ENCODE measurements around the gene ZNF2. TPM values are rescaled to one million over a fixed set of nuclear protein-coding genes. Genes with fewer than 3 reads are reported as not detected.

The ZNF2 gene
- total RNA-seq, 2 experiments from 2014 or later, result 0.53 TPM; not detected in 1

- Histone ChIP-seq H3K9me3 (ENCODE audit: control insufficient read depth in 1 of 2, insufficient read depth in 1 of 2, low read length in 2 of 2) (peaks cover 19 to 38% of the 10 kb centered on the region in 2 experiments), H3K27ac (ENCODE audit: low read depth in 1 of 2, low read length in 2 of 2) (no peak overlapping the region), H3K4me1 (ENCODE audit: insufficient read depth, low read length) (no peaks in the 10 kb centered on the region), H3K4me3 (ENCODE audit: low read length) (no peak overlapping the region), H3K27me3 (ENCODE audit: control insufficient read depth in 1 of 2, insufficient read depth in 2 of 2, low read length in 2 of 2) (no peaks in the 10 kb centered on the region), H3K36me3 (ENCODE audit: insufficient read depth, low read length) (peaks cover 45% of the 10 kb centered on the region)
- intact Hi-C loops (cut with DNase I, micrococcal nuclease), result no loop called here
- TF ChIP-seq, protein P1, sequence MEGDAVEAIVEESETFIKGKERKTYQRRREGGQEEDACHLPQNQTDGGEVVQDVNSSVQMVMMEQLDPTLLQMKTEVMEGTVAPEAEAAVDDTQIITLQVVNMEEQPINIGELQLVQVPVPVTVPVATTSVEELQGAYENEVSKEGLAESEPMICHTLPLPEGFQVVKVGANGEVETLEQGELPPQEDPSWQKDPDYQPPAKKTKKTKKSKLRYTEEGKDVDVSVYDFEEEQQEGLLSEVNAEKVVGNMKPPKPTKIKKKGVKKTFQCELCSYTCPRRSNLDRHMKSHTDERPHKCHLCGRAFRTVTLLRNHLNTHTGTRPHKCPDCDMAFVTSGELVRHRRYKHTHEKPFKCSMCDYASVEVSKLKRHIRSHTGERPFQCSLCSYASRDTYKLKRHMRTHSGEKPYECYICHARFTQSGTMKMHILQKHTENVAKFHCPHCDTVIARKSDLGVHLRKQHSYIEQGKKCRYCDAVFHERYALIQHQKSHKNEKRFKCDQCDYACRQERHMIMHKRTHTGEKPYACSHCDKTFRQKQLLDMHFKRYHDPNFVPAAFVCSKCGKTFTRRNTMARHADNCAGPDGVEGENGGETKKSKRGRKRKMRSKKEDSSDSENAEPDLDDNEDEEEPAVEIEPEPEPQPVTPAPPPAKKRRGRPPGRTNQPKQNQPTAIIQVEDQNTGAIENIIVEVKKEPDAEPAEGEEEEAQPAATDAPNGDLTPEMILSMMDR (IDR thresholded peaks at IDR 0.05), result no peak
- peaks cover 25% of the 10 kb centered on the region for H3K9me3 Mint-ChIP-seq
- H3K27ac Mint-ChIP-seq, result no peak overlapping the region
- H3K4me3 Mint-ChIP-seq, result no peak overlapping the region
- H3K4me1 Mint-ChIP-seq (ENCODE audit: low read depth), result no peaks in the 10 kb centered on the region
- DNase-seq (no peak), ATAC-seq (ENCODE audit: poor library complexity) (no peak)
- CTCF ChIA-PET, result no interaction called here
- POLR2A ChIA-PET, result no interaction called here
- H3K27me3 Mint-ChIP-seq, result no peaks in the 10 kb centered on the region
- peaks cover 82% of the 10 kb centered on the region for H3K36me3 Mint-ChIP-seq (ENCODE audit: low read depth)
Measured at GRCh38 chr2:95181774-95182173, 16.2 kb downstream of the ZNF2 start.

DNA sequence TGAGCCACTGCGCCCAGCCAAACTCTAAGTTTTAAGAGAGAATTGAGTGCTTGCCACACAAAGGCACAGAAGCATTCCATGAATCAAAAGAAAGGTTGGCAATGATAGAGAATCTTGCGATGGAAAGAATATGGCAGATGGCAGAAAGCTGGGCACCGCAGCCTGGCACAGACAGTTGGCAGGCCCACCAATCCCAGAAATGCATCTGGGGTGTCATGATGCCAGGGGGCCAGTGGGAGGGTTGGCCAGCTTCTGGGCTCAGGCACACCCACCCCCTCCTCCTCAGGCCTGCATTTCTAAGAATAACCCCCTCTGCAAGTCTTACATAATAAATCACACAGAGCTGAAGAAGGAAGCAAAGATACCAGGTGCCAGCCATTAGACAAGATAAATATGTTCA is 19.6 kb downstream of the ZNF2 start:
- Mint-ChIP-seq H3K27me3 (peaks cover 6% of the 10 kb centered on the region), H3K36me3 (ENCODE audit: low read depth) (peaks cover 49% of the 10 kb centered on the region), H3K27ac (no peak overlapping the region), H3K9me3 (peaks cover 17% of the 10 kb centered on the region), H3K4me3 (no peak overlapping the region), H3K4me1 (ENCODE audit: low read depth) (no peaks in the 10 kb centered on the region)
- Histone ChIP-seq H3K27ac (ENCODE audit: low read depth in 1 of 2, low read length in 2 of 2) (no peak overlapping the region), H3K4me1 (ENCODE audit: insufficient read depth, low read length) (no peaks in the 10 kb centered on the region), H3K9me3 (ENCODE audit: control insufficient read depth in 1 of 2, insufficient read depth in 1 of 2, low read length in 2 of 2) (peaks cover 19 to 33% of the 10 kb centered on the region in 2 experiments), H3K36me3 (ENCODE audit: insufficient read depth, low read length) (peaks cover 21% of the 10 kb centered on the region), H3K27me3 (ENCODE audit: control insufficient read depth in 1 of 2, insufficient read depth in 2 of 2, low read length in 2 of 2) (no peaks in the 10 kb centered on the region), H3K4me3 (ENCODE audit: low read length) (no peak overlapping the region)
- intact Hi-C loops (cut with DNase I, micrococcal nuclease), result no loop called here
- POLR2A ChIA-PET, result no interaction called here
- TF ChIP-seq, protein P1 (IDR thresholded peaks at IDR 0.05), result no peak
- CTCF ChIA-PET, result no interaction called here
- DNase-seq (no peak), ATAC-seq (ENCODE audit: poor library complexity) (no peak)

- no peaks in the 10 kb centered on the region for H3K4me1 Mint-ChIP-seq (ENCODE audit: low read depth)
- Histone ChIP-seq H3K27me3 (ENCODE audit: control insufficient read depth in 1 of 2, insufficient read depth in 2 of 2, low read length in 2 of 2) (peaks cover 0 to 2% of the 10 kb centered on the region in 2 experiments), H3K4me3 (ENCODE audit: low read length) (no peak overlapping the region), H3K36me3 (ENCODE audit: insufficient read depth, low read length) (peaks cover 15% of the 10 kb centered on the region), H3K4me1 (ENCODE audit: insufficient read depth, low read length) (no peaks in the 10 kb centered on the region), H3K9me3 (ENCODE audit: control insufficient read depth in 1 of 2, insufficient read depth in 1 of 2, low read length in 2 of 2) (peaks cover 15 to 26% of the 10 kb centered on the region in 2 experiments), H3K27ac (ENCODE audit: low read depth in 1 of 2, low read length in 2 of 2) (no peak overlapping the region)
- TF ChIP-seq, protein P1 (IDR thresholded peaks at IDR 0.05), result no peak
- peaks cover 42% of the 10 kb centered on the region for H3K36me3 Mint-ChIP-seq (ENCODE audit: low read depth)
- peaks cover 10% of the 10 kb centered on the region for H3K27me3 Mint-ChIP-seq
- H3K9me3 Mint-ChIP-seq, result peaks cover 12% of the 10 kb centered on the region
- POLR2A ChIA-PET, result no interaction called here
- CTCF ChIA-PET, result no interaction called here
- DNase-seq, result no peak
- no peak overlapping the region for H3K27ac Mint-ChIP-seq
- no peak for ATAC-seq (ENCODE audit: poor library complexity)
- no peak overlapping the region for H3K4me3 Mint-ChIP-seq
- intact Hi-C loops (cut with DNase I, micrococcal nuclease), result loop anchor here in 1 of 2 experiments (1.0 kb wide), 1 partner anchor 16 kb away; no protein-coding TSS in a partner anchor
Measured at GRCh38 chr2:95185973-95186372, 20.4 kb downstream of the ZNF2 start.
